Cerebellar nuclear complex (tissue), 1 donor: ENCODE measurements around the gene KRTAP5-3.
"Not testable (repeated sequence)": the region's sequence is repeated elsewhere in the genome, so short reads cannot be mapped to it uniquely, and the experiment has no call there.

ENCODE experiments used
- DNase-seq, 2 experiments: peaks; one replicate each; lab custom pipeline; 2025; lab: John Stamatoyannopoulos, UW

The KRTAP5-3 gene

DNA sequence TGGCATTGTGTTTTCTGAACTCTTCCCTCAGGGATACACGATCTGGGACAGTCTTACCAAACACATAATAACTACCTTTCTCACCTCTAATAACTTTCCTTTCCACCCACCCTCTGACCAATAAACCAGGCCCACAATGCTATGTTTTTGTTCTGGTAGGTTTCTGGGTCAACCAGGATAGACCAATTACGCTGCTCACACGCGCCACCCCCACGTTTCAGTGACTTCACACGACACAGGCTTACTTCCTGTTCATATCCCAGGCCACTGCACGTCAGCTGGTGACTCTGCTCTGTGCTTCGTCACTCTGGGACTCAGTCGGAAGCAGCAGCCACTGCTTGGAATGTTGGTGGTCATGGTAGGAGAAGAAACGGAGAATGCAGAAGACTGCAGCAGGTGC, 11.2 kb upstream of the KRTAP5-3 start:
- DNase-seq: no peak

DNA sequence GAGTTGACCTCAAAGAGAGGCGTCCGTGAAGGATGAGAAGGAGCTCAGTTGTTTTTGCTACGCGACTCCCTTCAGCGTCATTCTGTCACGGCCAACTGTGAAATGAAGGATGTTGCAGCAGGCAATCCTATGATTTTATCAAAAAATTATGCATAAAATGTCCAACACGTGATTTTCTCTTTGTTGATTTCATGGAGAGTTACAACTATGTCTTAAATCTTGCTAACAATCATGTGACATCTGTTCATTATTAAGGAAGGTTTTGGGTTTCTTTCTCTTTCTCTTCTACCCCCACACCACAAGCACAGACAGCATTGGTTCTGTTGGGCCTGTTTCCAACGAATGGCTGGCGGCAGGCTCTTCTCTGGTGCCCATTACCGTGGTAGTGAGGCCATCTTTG, 10.0 kb upstream of the KRTAP5-3 start:
- DNase-seq: no peak

DNA sequence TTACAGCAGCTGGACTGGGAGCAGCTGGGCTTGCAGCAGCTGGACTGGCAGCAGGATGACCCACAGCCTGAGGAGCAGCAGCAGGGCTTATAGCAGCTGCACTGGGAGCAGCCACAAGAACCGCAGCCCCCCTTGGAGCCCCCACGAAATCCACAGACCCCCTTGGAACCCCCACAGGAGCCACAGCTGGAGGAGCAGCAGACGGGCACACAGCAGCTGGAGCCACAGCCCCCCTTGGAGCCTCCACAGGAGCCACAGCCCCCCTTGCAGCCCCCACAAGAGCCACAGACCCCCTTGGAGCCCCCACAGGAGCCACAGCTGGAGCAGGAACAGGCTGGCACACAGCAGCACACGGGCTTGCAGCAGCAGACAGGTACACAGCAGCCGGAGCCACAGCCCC, 362 bp downstream of the KRTAP5-3 start:
- DNase-seq: not testable (repeated sequence)

GRCh38 chr11:1607156-1607845, 962 bp downstream of the KRTAP5-3 start:
- not testable (repeated sequence) for DNase-seq

- DNase-seq: not testable (repeated sequence)
Observed at GRCh38 chr11:1605923-1606322, 2.3 kb downstream of the KRTAP5-3 start.

DNA sequence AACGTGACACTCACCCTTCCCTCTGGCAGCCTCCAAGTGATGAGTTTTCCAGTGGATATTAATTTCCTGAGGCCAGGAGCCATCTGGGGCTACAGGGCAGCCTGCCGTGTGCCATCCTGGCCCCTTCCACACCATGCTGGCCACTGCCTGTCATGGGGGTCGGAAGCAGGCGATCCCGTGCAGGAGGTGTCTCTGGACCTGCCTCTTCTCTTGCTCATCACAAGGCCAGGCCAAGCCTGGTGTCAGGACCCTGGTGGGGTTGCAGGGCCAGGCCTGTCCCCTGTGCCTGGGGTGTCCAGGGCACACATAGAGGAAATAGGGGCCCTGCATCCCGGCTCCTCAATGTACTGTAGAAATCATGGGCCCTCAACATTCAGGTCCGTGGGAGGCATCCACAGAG, 3.6 kb downstream of the KRTAP5-3 start:
- no peak for DNase-seq

GRCh38 chr11:1604181-1604580, 4.1 kb downstream of the KRTAP5-3 start:
- no peak for DNase-seq

- DNase-seq: no peak
Observed at GRCh38 chr11:1603629-1604028, 4.6 kb downstream of the KRTAP5-3 start.

GRCh38 chr11:1601663-1602062, 6.6 kb downstream of the KRTAP5-3 start:
- not testable (repeated sequence) for DNase-seq

DNA sequence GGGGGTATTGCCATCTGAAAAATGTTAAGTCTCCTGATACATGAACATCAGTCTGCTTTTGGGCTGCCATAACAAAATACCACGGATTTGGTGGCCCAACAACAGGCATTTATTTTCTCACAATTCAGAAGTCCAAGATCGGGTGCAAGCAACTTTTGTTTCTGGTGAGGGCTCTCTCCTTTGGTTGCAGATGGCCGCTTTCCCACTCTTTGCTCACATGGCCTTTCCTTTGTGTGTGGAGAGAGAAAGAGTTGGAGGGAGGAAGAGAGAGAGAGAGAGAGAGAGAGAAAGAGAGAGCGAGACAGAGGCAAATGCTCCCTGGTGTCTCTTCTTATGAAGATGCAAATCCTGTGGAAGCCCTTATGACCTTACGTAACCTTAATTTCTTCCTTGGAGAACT, 7.6 kb downstream of the KRTAP5-3 start:
- no peak for DNase-seq

GRCh38 chr11:1598816-1599215, 9.4 kb downstream of the KRTAP5-3 start:
- no peak for DNase-seq

GRCh38 chr11:1598406-1598805, 9.9 kb downstream of the KRTAP5-3 start:
- DNase-seq: not testable (repeated sequence)

GRCh38 chr11:1597994-1598380, 10.3 kb downstream of the KRTAP5-3 start, which contains the start of gene KRTAP5-2:
KRTAP5-2 (minus strand) TSS chr11:1598294; CDS start chr11:1598250, 44 bp downstream.
- no peak for DNase-seq

- DNase-seq: no peak
Observed at GRCh38 chr11:1597331-1597993, 10.8 kb downstream of the KRTAP5-3 start.

DNA sequence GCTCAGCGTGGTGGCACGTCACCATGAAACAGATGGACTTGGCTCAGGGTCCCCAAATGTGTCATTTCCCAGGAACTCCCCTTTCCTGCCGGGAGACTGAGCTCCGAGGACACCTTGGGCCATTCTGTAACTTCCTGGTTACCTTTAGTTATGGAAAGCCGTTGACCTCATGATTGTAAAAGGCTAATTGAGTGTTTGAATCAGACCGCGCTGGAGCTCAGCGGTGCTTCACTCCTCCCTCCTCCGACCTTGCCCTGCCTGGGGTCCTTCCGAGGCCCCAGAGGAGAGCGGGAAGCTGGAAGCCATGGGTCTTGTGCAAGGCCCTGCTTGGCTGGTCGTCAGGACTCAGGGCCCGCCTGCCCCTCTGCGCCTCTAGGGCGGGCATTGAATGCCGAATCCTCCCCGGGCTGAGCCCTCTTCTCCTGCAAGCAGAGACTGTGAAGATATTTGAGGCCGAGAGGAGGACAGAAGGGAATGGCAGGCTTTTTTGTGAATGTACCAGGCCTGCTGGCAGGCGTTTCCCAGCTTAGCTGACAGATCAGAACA, 11.6 kb downstream of the KRTAP5-3 start:
- peak in 1 of 2 experiments; percentile 53 for DNase-seq

- DNase-seq: not testable (repeated sequence)
Observed at GRCh38 chr11:1595994-1596575, 12.2 kb downstream of the KRTAP5-3 start.

DNA sequence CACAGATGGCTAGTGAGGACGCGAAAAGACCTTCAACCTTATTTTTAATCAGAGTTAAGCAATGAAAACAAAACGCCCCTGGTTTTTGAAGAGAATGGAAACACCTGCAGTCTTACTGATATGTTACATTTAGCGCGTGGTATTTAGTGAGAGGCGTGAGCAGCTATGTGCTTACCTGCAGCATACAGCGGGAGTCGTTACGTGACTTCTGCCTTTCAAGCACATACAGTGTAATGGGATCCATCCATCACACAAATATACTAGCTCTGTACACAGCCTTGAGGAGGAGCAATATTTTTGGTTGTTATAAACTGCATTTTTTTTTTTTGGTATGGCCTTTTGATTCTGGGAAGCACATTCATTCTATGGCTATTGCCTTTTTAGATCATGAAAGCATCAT, 15.6 kb downstream of the KRTAP5-3 start:
- DNase-seq: no peak

GRCh38 chr11:1589996-1590395, 18.3 kb downstream of the KRTAP5-3 start:
- no peak for DNase-seq

- not testable (repeated sequence) for DNase-seq
Observed at GRCh38 chr11:1589191-1589963, 18.9 kb downstream of the KRTAP5-3 start.

GRCh38 chr11:1586699-1587098, 21.6 kb downstream of the KRTAP5-3 start:
- no peak for DNase-seq

GRCh38 chr11:1584661-1585370, 23.4 kb downstream of the KRTAP5-3 start, which contains the start of gene KRTAP5-1:
KRTAP5-1 (minus strand) TSS chr11:1585283; CDS start chr11:1585249, 34 bp downstream.
- not testable (repeated sequence) for DNase-seq
